Measurements from ENCODE around the gene ZNF728.
"Not testable (repeated sequence)": the region's sequence is repeated elsewhere in the genome, so short reads cannot be mapped to it uniquely, and the experiment has no call there.

Gene ZNF728

GRCh38 chr19:22976248-22976647 is 26.7 kb downstream of the ZNF728 start:
- no peak for TF ChIP-seq CTCF (IDR thresholded peaks at IDR 0.05; ENCODE audit: control insufficient read depth, extremely low read depth, insufficient read depth)
- no peak overlapping the region for H3K4me3 ChIP-seq (ENCODE audit: low read depth, low read length)
- no peak for DNase-seq (ENCODE audit: low read depth)

GRCh38 chr19:22975546-22976136 is 27.3 kb downstream of the ZNF728 start:
- DNase-seq (ENCODE audit: low read depth); H3K4me3 ChIP-seq (ENCODE audit: low read depth, low read length): not testable (repeated sequence)

- TF ChIP-seq CTCF (IDR thresholded peaks at IDR 0.05; ENCODE audit: control insufficient read depth, extremely low read depth, insufficient read depth): no peak
- DNase-seq (ENCODE audit: low read depth): peak; percentile 23
Observed at GRCh38 chr19:22945560-22945959, 57.4 kb downstream of the ZNF728 start.

GRCh38 chr19:22935151-22935550 is 67.8 kb downstream of the ZNF728 start:
- TF ChIP-seq CTCF (IDR thresholded peaks at IDR 0.05; ENCODE audit: control insufficient read depth, extremely low read depth, insufficient read depth): no peak
- no peak for DNase-seq (ENCODE audit: low read depth)
- H3K4me3 ChIP-seq (ENCODE audit: low read depth, low read length): no peak overlapping the region

More at GRCh38 chr19:22945560-22945959, 57.4 kb downstream of the ZNF728 start:
- H3K4me3 ChIP-seq (ENCODE audit: low read depth, low read length): no peak overlapping the region

- H3K4me3 ChIP-seq (ENCODE audit: low read depth, low read length); DNase-seq (ENCODE audit: low read depth): not testable (repeated sequence)
Observed at GRCh38 chr19:22927576-22927975, 75.4 kb downstream of the ZNF728 start.

- not testable (repeated sequence) for DNase-seq (ENCODE audit: low read depth); H3K4me3 ChIP-seq (ENCODE audit: low read depth, low read length)
Observed at GRCh38 chr19:22925181-22925580, 77.8 kb downstream of the ZNF728 start.

All from LNCaP clone FGC (cell line).